ENCODE results near the gene WIF1.

WIF1 gene

DNA sequence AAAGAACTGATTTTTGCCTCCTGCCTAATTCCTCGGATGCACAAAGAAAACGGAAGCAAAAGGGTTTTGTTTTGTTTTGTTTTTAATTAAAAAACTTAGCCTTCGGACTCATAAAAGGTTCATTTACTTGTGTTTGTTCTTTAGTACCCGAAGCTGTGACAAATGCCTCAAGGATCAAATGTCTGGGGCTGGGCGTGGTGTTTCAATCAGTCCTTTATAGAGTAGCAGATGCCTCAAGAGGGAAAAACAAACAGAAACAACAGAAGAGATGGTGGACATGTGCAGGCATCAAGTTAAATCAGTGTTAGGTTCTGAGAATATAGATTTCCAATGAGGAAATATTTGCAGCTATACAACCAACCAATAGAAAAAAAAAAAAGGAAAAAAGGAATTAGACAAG, 1.6 kb upstream of the WIF1 start:
- DNase-seq, result no peak

DNA sequence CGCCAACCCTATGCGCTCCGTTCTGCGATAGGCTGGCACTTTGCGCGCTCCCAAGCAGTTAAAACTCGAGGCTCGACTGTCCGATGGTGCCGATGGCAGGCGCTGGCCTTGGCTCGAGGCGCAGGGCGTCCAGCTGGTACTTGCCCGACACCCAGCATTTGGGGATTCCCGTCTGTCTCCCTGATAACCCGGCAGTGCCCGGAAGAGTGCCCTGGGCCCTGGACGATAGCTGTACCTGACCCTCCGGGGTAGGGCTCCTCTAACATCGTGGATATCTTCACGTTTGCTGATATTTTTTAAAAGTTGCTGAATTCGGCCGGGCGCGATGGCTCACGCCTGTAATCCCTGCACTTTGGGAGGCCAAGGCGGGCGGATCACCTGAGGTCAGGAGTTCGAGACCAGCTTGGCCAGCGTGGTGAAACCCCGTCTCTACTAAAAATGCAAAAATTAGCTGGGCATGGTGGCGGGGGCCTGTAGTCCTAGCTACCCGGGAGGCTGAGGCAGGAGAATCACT, 908 bp upstream of the WIF1 start:
- DNase-seq, result no peak

DNA sequence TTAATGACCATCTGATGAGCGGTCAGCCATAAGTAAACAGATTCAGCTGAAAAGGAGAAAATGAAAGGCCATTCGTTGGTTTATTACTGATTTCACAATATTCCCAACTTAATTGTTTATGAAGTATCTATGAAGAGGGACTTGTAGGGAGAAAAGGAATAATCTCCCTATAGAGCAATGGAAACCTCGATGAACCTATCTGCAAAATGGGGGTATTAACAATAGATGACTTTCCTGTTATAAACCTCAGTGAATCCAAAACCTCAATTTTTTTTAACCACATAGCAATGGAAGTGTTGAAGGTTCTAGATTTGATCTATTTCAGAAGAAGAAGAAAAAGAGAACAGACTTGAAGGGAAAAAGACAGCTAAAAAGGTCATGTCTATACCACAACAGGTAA, 2.0 kb downstream of the WIF1 start:
- DNase-seq, result no peak

DNA sequence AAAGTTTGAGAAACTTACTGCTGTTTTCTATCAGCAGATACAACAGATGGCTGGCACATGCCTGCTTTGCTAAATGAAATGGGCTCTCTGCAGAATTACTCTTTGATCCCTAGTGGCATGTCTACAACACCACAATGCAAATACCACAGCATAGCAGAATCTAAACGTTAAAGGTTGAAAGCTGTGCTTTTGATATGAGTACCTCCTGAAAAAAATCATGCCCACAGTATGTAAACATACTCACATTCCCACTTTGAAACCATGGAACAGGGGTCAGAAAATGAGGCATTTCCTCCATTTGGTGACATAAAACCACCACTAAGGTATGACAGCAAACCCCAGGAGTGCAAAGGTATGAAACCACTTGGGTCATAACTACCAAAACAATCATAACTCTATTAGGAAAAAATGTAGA, 7.5 kb downstream of the WIF1 start:
- DNase-seq, result no peak

DNA sequence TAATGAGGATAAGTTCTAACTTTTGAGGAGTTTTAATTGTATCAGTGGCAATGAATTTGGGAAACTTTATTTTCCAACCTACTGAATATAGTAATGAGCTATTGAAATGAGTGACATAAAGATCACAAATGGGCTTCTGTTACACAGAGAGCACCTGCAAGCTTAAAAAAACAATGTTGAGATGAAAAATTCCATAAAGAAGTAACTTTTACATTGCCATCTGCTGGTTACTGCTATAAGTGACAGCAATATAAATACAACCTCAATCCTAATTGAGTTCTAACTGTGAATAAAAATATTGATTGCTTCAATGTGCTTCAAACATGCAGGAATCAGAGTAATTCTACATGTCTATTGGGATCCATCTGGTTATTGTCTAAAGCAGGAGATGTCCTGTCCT, 14.2 kb downstream of the WIF1 start:
- DNase-seq, result peak in 2 of 4 experiments; percentile 13 to 19

DNA sequence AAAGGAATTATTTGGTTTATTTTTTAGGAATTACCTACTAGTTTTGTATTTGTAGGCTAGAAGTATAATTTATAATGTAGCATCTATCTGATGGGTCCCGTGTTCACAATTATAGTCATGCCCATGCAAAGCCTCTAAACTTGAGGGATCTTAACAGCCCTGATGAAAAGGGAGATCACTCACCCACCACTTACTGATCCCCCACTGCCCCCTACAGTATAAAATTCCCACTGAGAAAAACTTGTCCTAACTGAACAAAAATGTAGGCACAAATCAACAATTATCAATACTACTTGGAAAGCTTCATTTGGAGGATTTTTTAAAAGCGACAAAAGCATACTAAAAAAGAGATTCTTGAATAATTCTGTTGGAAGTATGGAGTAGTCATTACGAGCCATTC, 21.0 kb downstream of the WIF1 start:
- DNase-seq, result no peak

DNA sequence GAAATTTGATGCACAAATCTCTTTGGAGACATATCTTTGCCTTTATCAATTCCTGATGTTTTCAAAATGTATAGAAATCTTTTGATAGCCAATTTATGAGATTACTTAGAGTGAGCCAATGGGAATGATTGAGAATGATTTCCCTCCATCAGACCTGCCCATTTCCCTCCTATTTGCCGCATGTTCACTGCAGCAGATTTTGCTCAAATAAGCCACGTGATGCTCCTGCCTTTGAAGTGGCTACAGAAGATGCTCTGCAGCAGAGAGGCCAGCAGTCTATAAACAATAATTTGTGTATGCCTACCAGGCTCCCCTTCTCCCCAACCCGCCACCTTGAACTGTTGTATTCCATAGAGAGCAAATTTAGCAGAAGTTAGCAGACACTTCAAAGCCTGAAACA, 21.9 kb downstream of the WIF1 start:
- no peak for DNase-seq

DNA sequence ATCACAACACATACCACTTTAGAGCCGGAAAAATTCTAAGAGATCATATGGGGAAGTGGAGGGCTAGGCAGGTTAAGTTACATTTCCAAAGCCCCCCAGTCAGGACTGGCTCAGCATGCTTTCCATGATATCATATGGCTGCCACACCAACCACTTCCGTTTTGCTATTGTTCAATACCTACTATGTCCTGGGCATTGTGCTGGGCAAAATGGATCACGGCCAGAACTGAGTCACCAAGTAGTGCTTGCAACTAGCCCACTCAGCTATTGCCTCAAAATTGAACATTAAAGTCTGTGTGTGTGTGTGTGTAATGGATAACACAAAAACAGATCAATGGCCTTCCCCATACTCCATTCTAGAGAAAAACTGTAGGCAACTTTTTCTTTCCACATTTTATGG, 22.7 kb downstream of the WIF1 start:
- DNase-seq, result no peak

DNA sequence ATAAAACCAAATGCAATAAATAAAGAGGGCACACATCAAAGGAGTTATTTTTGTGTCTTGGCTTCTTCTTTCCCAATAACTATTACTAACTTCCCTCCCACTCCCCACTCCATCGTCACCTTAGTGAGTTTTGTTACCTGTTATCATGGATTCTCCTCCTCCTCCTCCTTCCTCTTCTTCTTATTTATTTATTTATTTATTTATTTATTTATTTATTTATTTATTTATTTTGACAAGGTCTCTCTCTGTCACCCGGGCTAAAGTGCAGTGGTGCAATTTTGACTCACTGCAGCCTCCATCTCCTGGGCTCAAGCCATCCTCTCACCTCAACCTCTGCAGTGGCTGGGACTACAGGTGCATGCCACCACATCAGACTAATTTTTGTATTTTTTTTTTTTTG, 26.4 kb downstream of the WIF1 start:
- DNase-seq, result no peak

DNA sequence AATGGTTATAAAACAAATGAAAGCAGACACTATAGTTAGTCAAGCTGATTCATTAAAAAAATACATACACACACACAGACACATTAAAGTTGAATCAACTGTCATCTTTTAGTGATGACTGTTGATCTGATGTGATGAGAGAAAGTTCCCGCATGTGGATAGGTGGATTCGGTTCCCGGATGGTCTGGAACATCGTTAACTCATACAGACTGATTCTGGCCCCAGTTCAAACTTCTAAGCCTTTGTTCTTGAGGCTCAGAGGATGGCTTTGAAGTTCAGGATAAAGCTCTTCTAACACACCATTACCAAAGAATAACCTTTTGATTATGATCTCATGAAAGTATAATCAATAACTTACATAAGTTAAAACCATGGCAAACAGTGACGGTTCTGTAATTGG, 27.5 kb downstream of the WIF1 start:
- no peak for DNase-seq

DNA sequence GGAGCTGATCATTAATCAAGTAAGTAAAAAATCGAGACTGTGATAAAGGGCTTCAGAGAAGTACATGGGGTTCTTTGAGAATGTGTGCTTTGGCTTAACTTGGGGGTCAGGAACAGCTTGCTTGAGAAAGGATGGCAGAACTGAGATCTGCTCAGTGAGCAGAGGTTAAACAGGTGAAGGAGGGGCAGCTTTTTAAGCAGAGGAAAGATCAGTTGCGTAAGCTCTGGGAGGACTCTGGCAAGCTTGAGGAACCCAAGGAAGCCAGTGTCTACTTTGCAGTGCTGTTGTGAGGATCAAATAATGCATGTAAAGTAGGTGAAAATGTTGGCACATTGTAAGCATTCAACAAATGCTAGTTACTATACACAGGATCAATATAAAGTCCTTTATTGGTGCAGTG, 30.6 kb downstream of the WIF1 start:
- no peak for DNase-seq

DNA sequence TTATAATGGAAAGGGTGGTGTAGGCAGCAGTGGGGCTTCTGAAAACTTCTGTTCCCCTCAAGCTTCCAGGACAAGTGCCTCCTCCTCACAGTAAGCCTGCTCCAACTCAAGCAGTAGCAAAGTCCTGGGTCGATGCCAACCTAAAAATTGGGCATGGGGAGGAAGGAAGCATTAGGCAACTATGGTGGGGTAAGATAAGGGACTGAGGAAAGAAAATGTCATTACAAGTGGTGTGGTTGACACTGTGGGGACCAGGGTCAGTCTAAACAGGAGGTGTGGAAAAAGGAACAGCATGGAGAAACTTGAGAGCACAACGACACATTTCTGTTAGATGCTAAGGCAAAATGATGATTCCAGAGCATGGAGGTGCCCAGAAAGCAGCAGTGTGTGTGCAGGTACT, 34.9 kb downstream of the WIF1 start:
- DNase-seq, result peak in 2 of 4 experiments; percentile 1 to 3

DNA sequence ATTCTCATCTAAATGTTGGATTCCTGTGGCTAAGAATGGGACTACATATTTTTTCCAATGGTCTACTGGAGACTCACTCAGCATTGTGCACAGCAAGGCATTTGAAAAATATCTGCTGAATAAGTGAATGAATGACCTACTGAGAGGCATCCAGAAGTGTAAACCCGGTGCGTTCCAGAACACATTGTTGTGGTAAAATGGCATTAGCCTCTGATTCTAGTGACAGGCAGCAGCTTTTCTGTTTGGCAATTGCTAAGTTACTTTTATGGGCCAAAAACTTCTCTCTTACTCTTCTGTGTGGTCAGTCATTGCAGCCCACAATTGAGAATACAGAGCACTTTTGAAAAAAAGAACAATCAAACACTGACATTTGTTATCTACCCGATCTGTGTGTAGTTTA, 36.5 kb downstream of the WIF1 start:
- no peak for DNase-seq

DNA sequence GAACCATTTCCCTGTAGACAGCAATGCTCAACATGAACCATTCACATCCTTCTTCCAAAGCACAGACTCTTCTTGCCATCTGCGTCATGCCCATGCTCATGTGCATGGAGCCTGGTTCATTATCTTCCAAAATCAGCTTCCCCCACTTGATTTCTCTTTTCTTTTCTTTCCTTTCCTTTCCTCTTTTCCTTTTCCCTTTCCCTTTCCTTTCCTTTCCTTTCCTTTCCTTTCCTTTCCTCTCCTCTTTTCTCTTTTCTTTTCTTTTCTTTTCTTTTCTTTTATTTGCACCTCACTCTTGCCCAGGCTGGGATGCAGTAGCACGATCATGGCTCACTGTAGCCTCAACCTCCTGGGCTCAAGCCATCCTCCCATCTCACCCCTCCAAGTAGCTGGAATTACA, 37.5 kb downstream of the WIF1 start:
- DNase-seq, result no peak

DNA sequence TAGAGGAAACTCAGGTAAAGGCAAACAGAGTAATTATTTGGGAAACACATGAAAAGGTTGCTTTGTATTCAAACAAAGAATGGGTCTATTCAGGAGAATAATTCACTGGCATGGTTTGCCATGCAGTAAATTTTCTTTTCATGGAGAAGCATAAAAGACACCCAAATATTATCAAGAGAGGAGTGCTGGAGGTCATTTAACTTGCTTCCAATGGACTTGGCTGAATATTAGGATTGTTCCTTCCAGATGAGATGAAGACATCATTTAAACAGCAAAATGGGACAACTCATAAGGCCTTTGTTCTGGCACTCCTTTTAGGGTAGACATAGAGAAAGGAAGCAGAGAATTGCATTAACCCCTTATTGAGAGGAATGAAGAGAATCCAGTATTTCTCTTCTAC, 38.7 kb downstream of the WIF1 start:
- DNase-seq, result no peak

DNA sequence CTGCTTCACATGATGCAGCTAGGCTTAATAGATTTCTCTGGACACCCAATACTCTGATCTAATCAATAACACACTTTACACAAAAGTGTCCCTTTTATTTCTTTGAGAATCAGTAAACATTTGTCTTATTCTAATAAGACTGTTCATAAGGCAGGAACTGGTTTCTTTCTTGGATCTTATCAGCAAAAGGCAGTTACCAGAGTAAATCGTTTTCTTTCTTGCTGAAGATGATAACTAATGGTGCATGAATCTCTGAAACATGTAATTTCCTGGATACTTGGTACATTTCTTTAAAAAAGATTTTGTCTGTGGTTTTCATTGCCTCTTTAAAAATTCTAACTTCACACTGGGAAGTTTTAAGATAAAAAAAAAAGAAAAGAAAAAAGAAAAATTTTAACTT, 39.6 kb downstream of the WIF1 start:
- DNase-seq, result no peak

DNA sequence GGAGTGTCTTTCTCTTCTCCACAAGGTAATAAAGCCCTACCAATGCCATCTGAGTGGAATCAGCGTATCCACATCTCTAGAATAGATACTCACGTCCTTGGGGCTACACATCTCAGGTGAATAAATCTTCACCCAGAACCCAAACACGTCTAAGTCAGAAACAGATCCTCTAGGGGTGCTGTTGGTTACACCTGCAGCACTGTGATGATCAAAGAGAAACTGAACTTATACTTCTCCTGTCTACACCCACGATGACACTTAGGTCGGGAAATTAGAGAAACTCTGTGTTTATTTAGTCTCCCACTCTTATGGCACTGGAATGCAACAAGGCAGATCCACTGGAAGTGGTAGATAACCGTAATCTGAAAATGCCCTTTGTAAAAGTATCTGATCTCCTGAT, 46.2 kb downstream of the WIF1 start:
- DNase-seq, result no peak

DNA sequence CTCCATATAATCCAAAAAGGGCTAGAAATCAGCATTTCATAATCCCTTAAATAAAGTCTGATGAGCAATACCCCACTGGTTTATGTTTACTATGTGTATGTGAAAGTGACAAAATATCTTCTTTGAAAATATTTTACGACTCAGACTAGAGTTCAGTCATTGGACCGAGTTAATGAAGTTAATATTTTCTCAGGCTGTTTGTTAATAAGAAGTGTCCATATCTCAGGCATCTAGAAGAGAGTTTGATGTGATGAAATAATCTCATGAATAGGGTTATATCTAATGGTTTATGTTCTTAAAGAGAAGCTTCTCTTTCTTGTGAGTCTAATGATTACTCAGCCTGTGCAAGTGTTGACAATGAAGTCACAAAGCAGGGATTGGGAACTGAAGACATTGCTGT, 51.8 kb downstream of the WIF1 start:
- no peak for DNase-seq

DNA sequence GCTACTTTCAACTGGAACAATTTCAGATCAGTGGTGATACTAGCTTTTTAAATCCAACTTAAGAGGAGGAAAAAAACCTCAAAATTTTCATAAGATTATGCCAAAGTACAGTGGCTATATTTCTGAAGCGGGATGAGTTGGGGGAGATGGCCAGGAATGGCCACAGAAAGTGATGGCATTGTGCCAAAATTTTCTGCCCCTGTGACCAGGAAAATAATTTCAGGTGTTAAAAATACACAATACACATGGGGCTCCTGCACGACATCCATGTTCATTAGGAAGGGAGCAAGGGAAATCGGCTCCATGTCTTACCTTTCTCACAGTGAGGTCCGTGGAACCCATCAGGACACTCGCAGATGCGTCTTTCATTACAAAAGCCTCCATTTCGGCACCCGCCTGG, 53.7 kb downstream of the WIF1 start:
- no peak for DNase-seq

DNA sequence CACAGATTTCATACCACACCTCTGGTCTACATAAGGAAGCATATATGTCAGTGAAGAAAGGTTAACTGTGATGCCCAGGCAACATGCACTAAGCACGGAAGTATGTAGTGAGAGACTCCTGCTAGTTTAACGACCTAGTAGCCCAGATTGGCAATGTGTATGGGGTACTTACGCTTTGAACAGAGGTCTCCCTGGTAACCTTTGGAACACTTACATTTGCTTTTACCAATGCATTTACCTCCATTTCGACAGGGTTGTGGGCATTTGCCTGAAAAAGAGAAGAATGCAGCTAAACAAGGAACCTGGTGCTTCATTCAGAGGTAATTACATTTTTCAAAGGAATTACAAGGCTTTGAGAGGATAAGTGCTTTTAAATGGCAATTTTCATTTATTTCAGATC, 65.2 kb downstream of the WIF1 start:
- DNase-seq, result no peak

DNA sequence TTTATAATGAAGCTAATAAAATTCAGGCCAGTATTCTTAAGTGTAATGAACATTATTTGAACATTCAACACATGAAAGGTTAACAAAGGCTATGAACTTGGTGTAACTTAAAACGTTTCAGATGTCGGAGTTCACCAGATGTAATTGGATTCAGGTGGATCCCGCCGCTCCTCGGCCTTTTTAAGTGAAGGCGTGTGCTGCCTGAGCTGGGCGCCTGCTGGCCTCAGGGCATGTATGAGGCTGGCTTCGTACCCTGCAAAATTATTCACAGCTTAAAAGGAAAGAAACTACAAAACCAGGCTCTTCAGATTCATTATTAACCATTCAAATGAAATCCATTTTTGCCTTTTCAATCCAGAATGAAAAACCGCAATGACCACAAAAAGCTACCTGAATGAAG, 69.9 kb downstream of the WIF1 start:
- no peak for DNase-seq

DNA sequence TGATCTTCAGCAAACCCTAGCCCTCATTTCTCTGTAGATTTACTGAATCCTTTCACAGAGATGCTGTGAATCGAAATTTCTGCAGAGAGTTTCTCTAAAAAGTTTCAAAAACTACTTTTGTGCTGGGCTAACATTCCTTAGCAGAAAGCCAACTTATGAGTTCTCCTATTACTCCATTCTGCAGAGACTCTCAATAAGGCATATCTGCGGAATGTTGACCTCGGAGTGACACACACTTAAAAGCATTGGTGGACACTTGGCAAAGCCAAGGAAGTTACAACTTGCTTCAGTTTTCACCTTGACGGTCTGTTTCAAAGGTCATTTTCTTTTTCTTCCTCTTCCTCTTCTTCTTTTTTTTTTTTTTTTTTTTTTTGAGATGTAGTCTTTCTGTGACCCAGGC, 75.8 kb downstream of the WIF1 start:
- DNase-seq, result no peak

DNA sequence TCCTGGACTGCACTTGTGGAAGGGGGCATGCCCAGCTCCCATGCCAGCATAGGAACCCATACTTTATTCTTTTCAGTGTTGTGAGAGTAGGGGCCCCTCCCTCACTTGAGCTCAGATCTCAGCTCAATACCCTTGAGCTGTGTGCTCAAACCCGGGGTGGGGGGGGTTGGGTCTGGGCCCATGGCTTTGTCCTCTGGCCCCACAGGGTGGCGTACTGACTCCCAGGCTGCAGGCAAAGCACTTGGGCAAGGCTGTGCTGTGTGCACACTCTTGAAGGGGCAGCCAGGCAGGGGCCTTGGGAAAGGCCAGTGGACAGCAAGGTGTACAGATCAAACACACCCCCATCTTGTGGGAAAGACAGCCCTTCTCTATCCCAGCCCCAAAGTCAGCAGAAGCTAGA, 81.8 kb downstream of the WIF1 start:
- DNase-seq, result no peak

DNA sequence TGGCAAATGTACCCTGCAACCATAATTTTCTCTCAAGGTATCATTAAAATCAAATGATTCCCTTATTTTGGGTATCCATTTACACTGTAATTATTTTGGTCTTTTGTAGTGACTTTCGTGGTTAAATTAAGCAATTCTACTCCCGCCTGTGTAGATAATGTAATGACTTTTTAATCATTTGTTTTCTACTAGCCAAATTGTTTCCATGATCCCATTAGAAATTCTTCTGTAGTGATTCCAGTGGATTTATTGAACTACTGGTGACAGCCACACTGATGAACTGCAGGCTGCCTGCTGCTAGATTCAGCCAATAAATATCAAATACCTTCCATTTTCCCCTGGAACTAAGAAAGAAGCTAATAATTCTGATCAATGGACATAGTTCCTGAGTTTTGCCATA, 96.0 kb downstream of the WIF1 start:
- DNase-seq, result no peak

DNA sequence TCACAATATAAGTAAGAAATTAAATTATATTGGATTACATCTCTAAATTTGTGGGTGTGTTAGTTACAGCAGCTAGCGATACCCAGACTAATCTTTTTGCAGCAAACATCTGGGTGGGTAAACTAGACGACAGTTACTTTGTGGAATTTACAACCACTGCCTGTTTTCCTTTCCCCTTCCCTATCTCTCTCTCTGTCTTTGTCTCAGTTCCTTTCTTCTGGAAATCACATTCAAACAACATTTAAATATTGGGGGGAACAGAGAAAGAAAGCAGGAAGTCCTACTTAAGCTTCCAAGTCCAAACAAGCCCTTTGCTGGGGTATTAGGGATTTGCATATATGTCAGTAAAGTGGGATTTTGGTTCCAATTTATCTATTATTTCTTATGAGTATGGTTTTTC, 97.6 kb downstream of the WIF1 start:
- DNase-seq, result no peak

DNA sequence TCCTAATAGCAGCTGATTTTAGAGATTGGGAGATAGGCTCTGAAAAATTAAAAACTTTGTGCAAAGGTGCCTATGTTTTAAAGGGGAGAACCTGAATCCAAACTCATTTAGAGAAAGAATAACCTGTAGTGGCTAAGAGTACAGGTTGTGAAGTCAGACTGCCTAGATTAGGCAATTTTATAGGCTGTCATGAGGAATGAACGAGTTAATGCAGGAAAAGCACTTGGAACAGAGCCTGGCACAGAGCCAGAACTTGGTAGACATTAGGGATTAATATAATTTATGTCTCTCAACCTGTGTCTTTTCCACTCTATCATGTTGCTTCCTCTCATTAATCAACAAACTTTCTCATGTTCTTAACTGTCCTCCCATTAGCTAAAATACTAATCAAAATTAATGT, 98.1 kb downstream of the WIF1 start:
- no peak for DNase-seq

Data from suppressor macrophage (primary cell).